Fibroblast of villous mesenchyme (primary cell): ENCODE measurements around the gene FGD2. TPM values are rescaled to one million over a fixed set of nuclear protein-coding genes. Genes with fewer than 3 reads are reported as not detected.

Experiments
- DNase-seq: peaks from one replicate; pipeline ENCODE4 v3.0.0-alpha.2; 2010; ENCODE audit warnings: low read depth
- H3K4me3 ChIP-seq: 2 replicates; pipeline ENCODE4 v1.5.1; 2011; ENCODE audit warnings: low read depth, mild to moderate bottlenecking, low read length
- CTCF ChIP-seq: IDR thresholded peaks from 2 replicates; pipeline ENCODE4 v1.5.1; 2012; ENCODE audit warnings: low read depth, mild to moderate bottlenecking, low read length; ENCODE audit not compliant: insufficient read depth
- total RNA-seq: library from RNA; depleted of rRNA; stranded (reverse); fragments of >200 nt; gene quantifications from 2 replicates; pipeline ENCODE4 v1.2.3, GENCODE V29; 2012

Gene FGD2
- total RNA-seq, 1 donor: not detected

GRCh38 chr6:36997811-36998722, 7.4 kb upstream of the FGD2 start:
- TF ChIP-seq CTCF: no peak
- H3K4me3 ChIP-seq: no peak overlapping the region
- DNase-seq: no peak

DNA sequence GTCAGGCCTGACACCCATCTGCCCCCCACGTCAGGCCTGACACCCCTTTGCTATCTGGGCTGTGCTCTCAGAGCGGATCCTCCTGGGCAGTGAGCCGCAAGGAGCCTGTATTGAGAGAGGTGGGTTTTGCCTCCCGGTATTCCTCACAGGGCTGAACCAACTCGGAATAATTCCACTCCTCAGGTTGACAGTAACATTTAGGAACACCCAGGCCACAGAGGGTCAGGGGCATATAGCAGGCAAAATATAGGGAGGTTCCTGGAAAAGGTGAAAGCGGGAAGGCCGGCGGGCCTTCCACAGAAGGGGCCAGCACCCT, 6.8 kb upstream of the FGD2 start:
- no peak for DNase-seq
- TF ChIP-seq CTCF: no peak
- H3K4me3 ChIP-seq: no peak overlapping the region

GRCh38 chr6:36999061-36999750, 6.2 kb upstream of the FGD2 start:
- TF ChIP-seq CTCF: no peak
- no peak for DNase-seq
- H3K4me3 ChIP-seq: no peak overlapping the region

DNA sequence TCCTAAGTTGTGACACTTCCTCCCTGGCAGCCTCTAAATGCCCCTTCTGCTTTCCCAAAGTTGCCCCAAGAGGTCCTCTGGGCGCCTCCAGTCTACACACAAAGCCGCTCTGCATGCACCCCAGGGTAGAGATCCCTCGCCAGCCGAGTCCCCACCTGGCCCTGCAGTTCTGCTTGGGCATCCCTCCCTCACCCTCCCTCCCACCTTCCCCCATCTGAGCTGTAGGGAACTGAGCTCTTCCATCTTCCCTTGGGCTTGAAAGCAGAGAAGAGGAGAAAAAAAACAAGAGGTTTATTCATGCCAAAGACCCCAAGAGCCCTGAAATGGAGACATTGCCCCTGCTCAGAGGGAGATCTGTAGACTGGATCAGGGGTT, 5.7 kb upstream of the FGD2 start:
- H3K4me3 ChIP-seq: no peak overlapping the region
- DNase-seq: no peak
- no peak for TF ChIP-seq CTCF

DNA sequence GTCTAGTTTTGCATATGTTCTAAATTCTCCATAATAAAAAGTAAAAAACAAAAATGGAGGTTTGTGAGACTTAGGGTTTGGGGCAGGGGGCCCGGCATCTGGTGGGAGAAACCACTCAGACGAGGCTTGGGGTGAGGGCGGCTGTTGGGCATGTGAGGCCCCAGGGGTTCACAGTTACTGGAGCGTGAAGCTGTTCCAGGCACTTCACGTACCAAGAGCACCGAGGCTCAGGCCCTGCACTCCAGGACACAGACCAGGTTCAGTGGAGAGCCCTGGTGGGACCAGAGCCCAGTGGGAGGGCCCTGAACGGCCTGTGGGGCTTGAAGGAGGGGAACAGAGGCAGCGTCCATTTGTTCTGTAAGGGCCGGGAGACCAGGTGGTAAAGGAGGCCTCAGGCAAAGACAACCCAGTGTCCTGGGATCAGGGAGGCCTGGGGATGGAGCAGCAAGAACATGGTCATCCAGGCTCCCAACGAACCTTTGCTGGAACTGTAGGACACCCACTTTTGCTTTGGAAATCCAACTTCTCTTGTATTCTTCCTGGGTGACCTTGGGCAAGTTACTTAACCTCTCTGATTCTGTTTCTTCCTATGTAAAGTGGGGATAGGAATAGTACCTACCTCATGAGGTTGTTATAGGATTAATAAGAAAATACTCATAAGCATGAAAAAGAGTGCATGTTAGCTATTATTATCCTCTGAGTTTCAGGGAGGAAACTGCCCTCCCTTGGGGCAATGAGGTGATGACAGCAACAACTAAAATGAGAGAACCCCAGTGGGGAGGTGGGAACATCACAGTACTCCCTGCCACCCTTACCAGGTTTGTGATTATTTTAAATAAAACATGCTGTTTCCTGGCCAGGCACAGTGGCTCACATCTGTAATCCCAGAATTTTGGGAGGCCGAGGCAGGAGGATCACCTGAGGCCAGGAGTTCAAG, 1.1 kb upstream of the FGD2 start:
- H3K4me3 ChIP-seq: no peak overlapping the region
- TF ChIP-seq CTCF: no peak
- DNase-seq: no peak

- H3K4me3 ChIP-seq: no peak overlapping the region
- no peak for DNase-seq
- no peak for TF ChIP-seq CTCF
These were observed 542 bp downstream of the FGD2 start for GRCh38 chr6:37005827-37006567.
